NT2/D1 (cell line): ENCODE measurements around the gene VEZF1.

Experiments
- SUZ12 ChIP-seq: IDR thresholded peaks from 2 replicates; pipeline ENCODE4 v1.6.1; 2011; ENCODE audit not compliant: insufficient read length, insufficient read depth; ENCODE audit errors: extremely low read depth
- YY1 ChIP-seq: IDR thresholded peaks from 2 replicates; pipeline ENCODE4 v1.6.1; 2011; ENCODE audit not compliant: insufficient read length, insufficient read depth
- ZNF274 ChIP-seq: IDR thresholded peaks from 2 replicates; pipeline ENCODE4 v1.6.1; 2011; ENCODE audit warnings: mild to moderate bottlenecking, low read depth, low read length

GRCh38 chr17:57945996-57946797 lies 41.9 kb downstream of the VEZF1 start:
- no peak for TF ChIP-seq SUZ12
- no peak for TF ChIP-seq YY1
- no peak for TF ChIP-seq ZNF274
